ENCODE results near the gene GAD2.

- TF ChIP-seq CTCF (IDR thresholded peaks at IDR 0.05), result no peak
- no peak for TF ChIP-seq POLR2A (IDR thresholded peaks at IDR 0.05)
Measured at GRCh38 chr10:26227786-26228185, 11.2 kb downstream of the GAD2 start.

Data from tibial nerve (tissue), 3 donors.